ENCODE measurements around the gene CLDN4.
"Not testable (repeated sequence)": the region's sequence is repeated elsewhere in the genome, so short reads cannot be mapped to it uniquely, and the experiment has no call there.

Gene CLDN4

GRCh38 chr7:73823873-73824592, 6.8 kb upstream of the CLDN4 start:
- DNase-seq: no peak

- no peak for DNase-seq
These were observed 5.8 kb upstream of the CLDN4 start for GRCh38 chr7:73824986-73825385.

GRCh38 chr7:73827567-73828106, 3.2 kb upstream of the CLDN4 start:
- peak in 1 of 2 donors; percentile 10 for DNase-seq

- DNase-seq: peak; percentile 29 to 34
These were observed 2.5 kb upstream of the CLDN4 start for GRCh38 chr7:73828107-73828803.

- DNase-seq: no peak
These were observed 1.8 kb upstream of the CLDN4 start for GRCh38 chr7:73828972-73829371.

- no peak for DNase-seq
These were observed 1.3 kb upstream of the CLDN4 start for GRCh38 chr7:73829505-73829904.

- DNase-seq: no peak
These were observed 695 bp upstream of the CLDN4 start for GRCh38 chr7:73829921-73830680.

GRCh38 chr7:73831584-73831833, 713 bp downstream of the CLDN4 start:
- no peak for DNase-seq

- no peak for DNase-seq
These were observed 1.2 kb downstream of the CLDN4 start for GRCh38 chr7:73831834-73832651.

GRCh38 chr7:73832806-73833205, 2.0 kb downstream of the CLDN4 start:
- no peak for DNase-seq

GRCh38 chr7:73833251-73833919, 2.6 kb downstream of the CLDN4 start:
- DNase-seq: no peak

- no peak for DNase-seq
These were observed 3.9 kb downstream of the CLDN4 start for GRCh38 chr7:73834626-73835191.

GRCh38 chr7:73837167-73837566, 6.4 kb downstream of the CLDN4 start:
- DNase-seq: not testable (repeated sequence)

GRCh38 chr7:73838642-73839041, 7.8 kb downstream of the CLDN4 start:
- DNase-seq: no peak

GRCh38 chr7:73839290-73839689, 8.5 kb downstream of the CLDN4 start:
- DNase-seq: no peak

- DNase-seq: no peak
These were observed 9.2 kb downstream of the CLDN4 start for GRCh38 chr7:73839743-73840714.

- no peak for DNase-seq
These were observed 10.1 kb downstream of the CLDN4 start for GRCh38 chr7:73840715-73841379.

- no peak for DNase-seq
These were observed 10.9 kb downstream of the CLDN4 start for GRCh38 chr7:73841689-73842066.

GRCh38 chr7:73842067-73842976, 11.5 kb downstream of the CLDN4 start, which contains the start of gene METTL27:
TSS of gene METTL27 (minus strand) at chr7:73842516. CDS start at chr7:73842140, 376 bp downstream.
- peak; percentile 91 to 93 for DNase-seq

Data from CD4-positive, alpha-beta T cell treated with Interferon alpha-2 for 1 hour (primary cell).